SU-DHL-6 (cell line): Measurements from ENCODE around the gene TMEM11.

ENCODE experiments used
- CTCF ChIP-seq: fragments of 200-600 bp; sonication (generic); IDR thresholded peaks from one replicate; pipeline ENCODE4 v1.5.1; 2017; ENCODE audit warnings: antibody characterized with exemption, mild to moderate bottlenecking, low read length, moderate library complexity; ENCODE audit not compliant: insufficient read depth, poor library complexity, severe bottlenecking
- EZH2phosphoT487 ChIP-seq: fragments of 200-600 bp; sonication (generic), shearing (Covaris generic); conservative IDR thresholded peaks from 2 replicates; pipeline ENCODE4 v1.6.1; 2018; ENCODE audit warnings: mild to moderate bottlenecking, antibody characterized with exemption, low read length, moderate library complexity, mixed read lengths

- TF ChIP-seq CTCF, result no peak
- TF ChIP-seq EZH2phosphoT487, result no peak
Observed at GRCh38 chr17:21258593-21258992, 44.6 kb upstream of the TMEM11 start.
